Esophagus muscularis mucosa (tissue), 4 donors: Measurements from ENCODE around the gene DEDD2. TPM values are rescaled to one million over a fixed set of nuclear protein-coding genes. Genes with fewer than 3 reads are reported as not detected.

Experiments used
- DNase-seq: peaks from one replicate; pipeline ENCODE4 v3.0.0-alpha.2; 2017; ENCODE audit errors: extremely low spot score
- H3K27ac ChIP-seq, 4 donors: fragments of 200-600 bp; sonication (generic); replicated peaks in 1 of 4; 1 replicate in 3 of 4; 2 replicates in 1 of 4; pipeline ENCODE4 v1.5.1; 2016 to 2019; ENCODE audit warnings: mild to moderate bottlenecking in 1 of 4
- H3K27me3 ChIP-seq, 4 donors: fragments of 200-600 bp; sonication (generic); one replicate each; pipeline versions ENCODE4 v1.5.1 to v1.6.0; 2016 to 2019
- H3K36me3 ChIP-seq, 4 donors: fragments of 200-600 bp; sonication (generic); one replicate each; pipeline ENCODE4 v1.5.1; 2016 to 2019
- H3K4me1 ChIP-seq, 4 donors: fragments of 200-600 bp; sonication (generic); one replicate each; pipeline ENCODE4 v1.5.1; 2016 to 2019
- H3K4me3 ChIP-seq, 4 donors: fragments of 200-600 bp; sonication (generic); 1 replicate in 2 of 4; 2 replicates in 2 of 4; pipeline ENCODE4 v1.5.1; 2016 to 2019; ENCODE audit warnings: mild to moderate bottlenecking in 4 of 4, moderate library complexity in 1 of 4
- H3K9me3 ChIP-seq, 4 donors: fragments of 200-600 bp; sonication (generic); 1 replicate in 3 of 4; 2 replicates in 1 of 4; pipeline ENCODE4 v1.5.1; 2016 to 2019
- EP300 ChIP-seq: sonication (generic); formaldehyde crosslinking; IDR thresholded peaks from one replicate; pipeline ENCODE4 v1.6.1; 2017; ENCODE audit warnings: antibody characterized with exemption
- POLR2A ChIP-seq: fragments of 450-650 bp; IDR thresholded peaks from one replicate; pipeline ENCODE4 v1.6.1; 2017; ENCODE audit warnings: antibody characterized with exemption, moderate library complexity, mild to moderate bottlenecking, low read depth
- POLR2AphosphoS5 ChIP-seq, 2 donors: sonication (generic); formaldehyde crosslinking; IDR thresholded peaks; one replicate each; pipeline ENCODE4 v1.6.1; 2017; ENCODE audit warnings: antibody characterized with exemption in 2 of 2
- WGBS: methylation state at CpG from one replicate; pipeline ENCODE4 v1.1.5; 2018; 5-methylcytosine and 5-hydroxymethylcytosine counted together
- intact Hi-C: fragments of 100-400 bp; cut with DNase I; formaldehyde crosslinking; loops from one replicate; pipeline ENCODE4 v1.15.1; 2023
- total RNA-seq, 4 donors: library from RNA; depleted of rRNA; stranded (reverse); fragments of >200 nt; gene quantifications; one replicate each; pipeline versions ENCODE4 v1.1.0 to v1.2.1, GENCODE V29; 2016
- TF ChIP-seq, protein P1 (sequence below), 3 experiments: fragments of 200-600 bp in 2 of 3; fragments of 450-650 bp in 1 of 3; sonication (generic) in 2 of 3; IDR thresholded peaks; one replicate each; pipeline ENCODE4 v1.5.1; 2017 to 2019; ENCODE audit warnings: antibody characterized with exemption in 3 of 3, mild to moderate bottlenecking in 2 of 3, moderate library complexity in 1 of 3

Gene DEDD2
- total RNA-seq, 4 donors from 2014 or later, result 22.0 to 42.1 (median 31.2) TPM

DNA sequence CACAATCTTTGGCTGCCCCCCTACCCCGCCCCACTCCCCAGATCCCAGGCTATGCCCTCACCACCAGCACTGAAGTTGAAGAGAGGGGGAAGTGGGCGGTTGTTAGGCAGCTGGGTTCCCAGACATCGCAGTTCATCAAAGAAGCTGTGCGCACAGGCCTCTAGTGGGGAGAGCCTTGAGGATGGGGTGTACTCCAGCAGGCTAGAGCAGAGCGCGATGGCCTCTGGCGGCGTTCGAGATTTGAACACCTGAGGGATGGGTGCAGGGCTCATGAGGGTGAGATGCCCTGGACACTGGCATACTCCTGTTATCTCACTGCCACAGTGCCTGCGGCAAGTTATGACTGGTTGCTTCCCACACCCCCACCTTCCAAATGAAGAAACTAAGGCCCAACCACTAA is 15.0 kb upstream of the DEDD2 start:
- DNase-seq, result no peak
- Histone ChIP-seq H3K4me1 (peaks cover 3 to 17% (median 14%) of the 10 kb centered on the region in 4 donors), H3K27ac (no peak overlapping the region), H3K9me3 (no peaks in the 10 kb centered on the region), H3K36me3 (peaks cover 66 to 99% (median 99%) of the 10 kb centered on the region in 4 donors), H3K27me3 (no peaks in the 10 kb centered on the region), H3K4me3 (no peak overlapping the region)
- 94% methylated on average over 9 of the region's 10 CpGs for WGBS
- no peak for TF ChIP-seq POLR2AphosphoS5 (IDR thresholded peaks at IDR 0.05)
- intact Hi-C loops, result no loop called here

DNA sequence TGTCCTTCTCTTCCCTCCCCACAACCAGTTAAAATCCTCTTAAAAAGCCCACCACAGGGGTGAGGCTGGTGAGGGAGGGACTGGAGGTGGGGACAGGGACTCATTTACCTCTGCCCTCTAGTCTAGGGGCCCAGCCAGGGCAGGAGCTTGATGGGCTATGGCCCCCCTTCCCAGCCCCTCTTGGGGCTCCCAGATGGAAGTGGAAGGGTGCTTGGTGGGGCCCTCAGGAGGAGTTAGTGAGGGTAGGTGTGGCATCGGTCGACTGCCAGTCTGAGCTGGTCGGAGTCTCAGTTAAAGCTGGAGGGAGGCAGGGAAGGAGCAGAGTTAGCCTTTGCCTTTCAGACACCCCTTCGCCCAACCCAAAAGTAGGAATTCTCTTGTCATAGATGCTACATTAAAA is 13.1 kb upstream of the DEDD2 start:
- WGBS, result 82% methylated on average over 4 of the region's 4 CpGs
- Histone ChIP-seq H3K4me1 (peaks cover 3 to 17% (median 14%) of the 10 kb centered on the region in 4 donors), H3K4me3 (no peak overlapping the region), H3K27ac (peak overlapping the region in 3 of 4 donors; percentile 7 to 26 (median 24)), H3K9me3 (no peaks in the 10 kb centered on the region), H3K27me3 (no peaks in the 10 kb centered on the region), H3K36me3 (peaks cover 75 to 100% (median 100%) of the 10 kb centered on the region in 4 donors)
- TF ChIP-seq POLR2A (no peak), POLR2AphosphoS5 (IDR thresholded peaks at IDR 0.05) (no peak), EP300 (no peak)
- TF ChIP-seq, protein P1, sequence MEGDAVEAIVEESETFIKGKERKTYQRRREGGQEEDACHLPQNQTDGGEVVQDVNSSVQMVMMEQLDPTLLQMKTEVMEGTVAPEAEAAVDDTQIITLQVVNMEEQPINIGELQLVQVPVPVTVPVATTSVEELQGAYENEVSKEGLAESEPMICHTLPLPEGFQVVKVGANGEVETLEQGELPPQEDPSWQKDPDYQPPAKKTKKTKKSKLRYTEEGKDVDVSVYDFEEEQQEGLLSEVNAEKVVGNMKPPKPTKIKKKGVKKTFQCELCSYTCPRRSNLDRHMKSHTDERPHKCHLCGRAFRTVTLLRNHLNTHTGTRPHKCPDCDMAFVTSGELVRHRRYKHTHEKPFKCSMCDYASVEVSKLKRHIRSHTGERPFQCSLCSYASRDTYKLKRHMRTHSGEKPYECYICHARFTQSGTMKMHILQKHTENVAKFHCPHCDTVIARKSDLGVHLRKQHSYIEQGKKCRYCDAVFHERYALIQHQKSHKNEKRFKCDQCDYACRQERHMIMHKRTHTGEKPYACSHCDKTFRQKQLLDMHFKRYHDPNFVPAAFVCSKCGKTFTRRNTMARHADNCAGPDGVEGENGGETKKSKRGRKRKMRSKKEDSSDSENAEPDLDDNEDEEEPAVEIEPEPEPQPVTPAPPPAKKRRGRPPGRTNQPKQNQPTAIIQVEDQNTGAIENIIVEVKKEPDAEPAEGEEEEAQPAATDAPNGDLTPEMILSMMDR (IDR thresholded peaks at IDR 0.05), result no peak
- no peak for DNase-seq
- intact Hi-C loops, result no loop called here

DNA sequence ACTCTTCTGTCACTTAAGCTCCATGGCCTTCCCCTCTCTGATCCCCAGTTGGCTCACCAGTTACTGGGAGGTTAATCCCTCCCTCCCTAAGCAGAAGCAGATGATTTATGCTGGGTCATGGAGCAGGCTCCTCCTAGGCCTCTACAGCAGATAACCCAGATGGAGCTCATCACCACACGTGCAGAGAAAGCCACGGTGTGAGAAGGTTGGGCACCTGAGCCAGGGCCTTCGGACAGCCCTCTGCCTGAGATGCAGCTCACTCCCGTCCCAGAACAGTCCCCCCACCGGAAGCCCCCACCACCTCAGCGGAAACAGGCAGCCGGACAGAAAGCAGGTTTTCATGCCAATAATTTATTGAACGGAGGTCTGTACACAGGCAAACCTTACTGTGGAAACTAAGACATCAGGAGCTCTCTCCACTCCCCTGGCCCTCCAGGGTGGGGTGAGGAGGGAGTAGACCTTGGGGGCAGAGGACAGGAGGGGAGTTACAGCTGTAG is 12.4 kb upstream of the DEDD2 start:
- peak overlapping the region in 3 of 4 donors; percentile 7 to 26 (median 24) for H3K27ac ChIP-seq

DNA sequence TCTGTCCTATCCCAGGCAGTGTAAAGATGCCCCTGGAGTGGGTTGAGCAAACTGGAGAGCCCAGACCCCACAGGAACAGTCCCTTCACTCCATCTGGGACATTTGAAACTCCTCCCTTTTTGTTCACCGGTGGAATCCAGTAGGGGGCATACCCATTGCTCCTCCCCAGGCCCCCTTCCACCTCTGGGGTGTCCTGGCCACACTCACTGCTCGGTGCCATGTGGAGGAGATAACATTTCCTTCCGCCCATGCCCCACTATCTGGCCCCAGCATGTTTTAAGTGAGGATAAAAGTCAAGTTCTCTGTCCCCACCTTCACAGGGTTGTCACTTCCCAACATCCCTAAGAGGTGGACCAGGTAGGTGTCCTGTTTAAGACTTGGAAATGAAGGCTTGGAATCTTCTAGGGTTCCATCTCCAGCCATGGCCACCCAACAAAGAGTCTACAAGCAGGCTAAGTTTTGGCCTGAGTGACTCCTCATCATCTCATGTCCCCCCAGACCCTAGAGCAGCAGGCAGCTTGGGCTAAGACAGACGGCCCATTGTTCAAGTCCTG is 11.9 kb upstream of the DEDD2 start:
- Histone ChIP-seq H3K36me3 (peaks cover 76 to 100% (median 100%) of the 10 kb centered on the region in 4 donors), H3K4me1 (peaks cover 3 to 17% (median 14%) of the 10 kb centered on the region in 4 donors), H3K27me3 (no peaks in the 10 kb centered on the region), H3K9me3 (no peaks in the 10 kb centered on the region), H3K4me3 (no peak overlapping the region), H3K27ac (peak overlapping the region in 3 of 4 donors; percentile 7 to 26 (median 24))
- no peak for DNase-seq
- WGBS, result 55% methylated on average over 3 of the region's 4 CpGs
- intact Hi-C loops, result no loop called here
- TF ChIP-seq EP300 (no peak), POLR2A (no peak)

More for the DNA sequence above, 12.4 kb upstream of the DEDD2 start:
- intact Hi-C loops, result no loop called here
- H3K4me1 ChIP-seq, result peaks cover 3 to 17% (median 14%) of the 10 kb centered on the region in 4 donors
- H3K36me3 ChIP-seq, result peaks cover 76 to 100% (median 100%) of the 10 kb centered on the region in 4 donors
- no peak overlapping the region for H3K4me3 ChIP-seq
- 27% methylated on average over 7 of the region's 8 CpGs for WGBS
- DNase-seq, result no peak
- no peaks in the 10 kb centered on the region for H3K27me3 ChIP-seq
- no peaks in the 10 kb centered on the region for H3K9me3 ChIP-seq
- no peak for TF ChIP-seq POLR2AphosphoS5 (IDR thresholded peaks at IDR 0.05)
- TF ChIP-seq EP300, result no peak
- no peak for TF ChIP-seq POLR2A
- TF ChIP-seq, protein P1 (IDR thresholded peaks at IDR 0.05), result no peak

DNA sequence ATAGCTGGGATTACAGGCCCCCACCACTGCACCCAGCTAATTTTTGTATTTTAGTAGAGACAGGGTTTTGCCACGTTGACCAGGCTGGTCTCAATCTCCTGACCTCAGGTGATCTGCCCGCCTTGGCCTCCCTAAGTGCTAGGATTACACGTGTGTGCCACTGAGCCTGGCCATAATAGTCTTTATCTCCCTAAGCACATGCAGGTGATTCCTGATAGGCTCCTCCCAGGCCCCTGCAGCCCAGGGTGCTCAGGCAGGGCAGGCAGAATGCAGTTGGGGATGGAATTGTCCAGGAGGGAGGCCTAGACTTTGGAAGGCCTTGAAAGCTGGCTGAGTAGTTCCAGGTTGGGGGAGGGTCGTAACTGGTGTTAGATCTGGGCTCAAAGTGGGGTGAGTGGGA is 11.2 kb upstream of the DEDD2 start:
- DNase-seq, result no peak
- peaks cover 3 to 15% (median 14%) of the 10 kb centered on the region in 4 donors for H3K4me1 ChIP-seq
- H3K27ac ChIP-seq, result no peak overlapping the region
- intact Hi-C loops, result no loop called here
- H3K36me3 ChIP-seq, result peaks cover 70 to 97% (median 96%) of the 10 kb centered on the region in 4 donors
- no peak overlapping the region for H3K4me3 ChIP-seq
- H3K27me3 ChIP-seq, result no peaks in the 10 kb centered on the region
- no peaks in the 10 kb centered on the region for H3K9me3 ChIP-seq
- WGBS, result 81% methylated on average over 4 of the region's 4 CpGs
- TF ChIP-seq EP300 (no peak), POLR2A (no peak), POLR2AphosphoS5 (IDR thresholded peaks at IDR 0.05) (no peak)
- TF ChIP-seq, protein P1 (IDR thresholded peaks at IDR 0.05), result no peak
